Amygdala (tissue), 56 donors: ENCODE data around the gene FOXI1.
A peak's percentile ranks its signal among the peaks of the same experiment; 100 is the strongest.

Experiments
- DNase-seq, 56 donors: peaks; one replicate each; lab custom pipeline; 2025; lab: John Stamatoyannopoulos, UW

FOXI1 gene

GRCh38 chr5:170105642-170106611, at the start of gene FOXI1:
TSS of gene FOXI1 (plus strand) at chr5:170105897. CDS start at chr5:170105958, 61 bp downstream.
- DNase-seq, result no peak

GRCh38 chr5:170056561-170057267, 49.0 kb upstream of the FOXI1 start:
- DNase-seq, result no peak

GRCh38 chr5:170057311-170057710, 48.4 kb upstream of the FOXI1 start:
- no peak for DNase-seq

GRCh38 chr5:170059221-170059620, 46.5 kb upstream of the FOXI1 start:
- no peak for DNase-seq

GRCh38 chr5:170067152-170067551, 38.5 kb upstream of the FOXI1 start:
- no peak for DNase-seq

- DNase-seq, result no peak
Measured at GRCh38 chr5:170067574-170068170, 38.0 kb upstream of the FOXI1 start.

GRCh38 chr5:170069512-170069911, 36.2 kb upstream of the FOXI1 start:
- no peak for DNase-seq

- peak in 23 of 56 donors; percentile 2 to 64 (median 12) for DNase-seq
Measured at GRCh38 chr5:170070556-170071412, 34.9 kb upstream of the FOXI1 start.

- no peak for DNase-seq
Measured at GRCh38 chr5:170071748-170072147, 33.9 kb upstream of the FOXI1 start.

GRCh38 chr5:170075696-170076095, 30.0 kb upstream of the FOXI1 start:
- DNase-seq, result no peak

- no peak for DNase-seq
Measured at GRCh38 chr5:170076211-170076610, 29.5 kb upstream of the FOXI1 start.

GRCh38 chr5:170076739-170077138, 29.0 kb upstream of the FOXI1 start:
- DNase-seq, result no peak

GRCh38 chr5:170077526-170077925, 28.2 kb upstream of the FOXI1 start:
- DNase-seq, result no peak

GRCh38 chr5:170078458-170078857, 27.2 kb upstream of the FOXI1 start:
- DNase-seq, result no peak

GRCh38 chr5:170078931-170079330, 26.8 kb upstream of the FOXI1 start:
- DNase-seq, result no peak

GRCh38 chr5:170080217-170080616, 25.5 kb upstream of the FOXI1 start:
- no peak for DNase-seq

- DNase-seq, result no peak
Measured at GRCh38 chr5:170080786-170081445, 24.8 kb upstream of the FOXI1 start.

GRCh38 chr5:170081616-170082015, 24.1 kb upstream of the FOXI1 start:
- no peak for DNase-seq

GRCh38 chr5:170082701-170083100, 23.0 kb upstream of the FOXI1 start:
- DNase-seq, result no peak
